NB4 (cell line): ENCODE results near the gene ABCC8.
"Not testable (repeated sequence)": the region's sequence is repeated elsewhere in the genome, so short reads cannot be mapped to it uniquely, and the experiment has no call there.

ENCODE experiments used
- DNase-seq: peaks from one replicate; pipeline ENCODE4 v3.0.0; 2010; ENCODE audit warnings: low read depth
- H3K4me3 ChIP-seq: one replicate; pipeline ENCODE4 v1.5.1; 2011; ENCODE audit warnings: mild to moderate bottlenecking, low read depth, low read length, moderate library complexity
- MYC ChIP-seq: IDR thresholded peaks from 2 replicates; pipeline ENCODE4 v1.6.1; 2011; ENCODE audit warnings: low read depth, low read length
- POLR2A ChIP-seq: IDR thresholded peaks from 2 replicates; pipeline ENCODE4 v1.6.1; 2011; ENCODE audit warnings: mild to moderate bottlenecking; ENCODE audit not compliant: insufficient read length; ENCODE audit errors: extremely low read depth
- TF ChIP-seq, protein P1 (sequence below): IDR thresholded peaks from one replicate; pipeline ENCODE4 v1.5.1; 2012; ENCODE audit warnings: low read depth, low read length
- TF ChIP-seq, protein P2 (sequence below): IDR thresholded peaks from 2 replicates; pipeline ENCODE4 v1.6.1; 2011; ENCODE audit warnings: low read depth, low read length

Gene ABCC8

DNA sequence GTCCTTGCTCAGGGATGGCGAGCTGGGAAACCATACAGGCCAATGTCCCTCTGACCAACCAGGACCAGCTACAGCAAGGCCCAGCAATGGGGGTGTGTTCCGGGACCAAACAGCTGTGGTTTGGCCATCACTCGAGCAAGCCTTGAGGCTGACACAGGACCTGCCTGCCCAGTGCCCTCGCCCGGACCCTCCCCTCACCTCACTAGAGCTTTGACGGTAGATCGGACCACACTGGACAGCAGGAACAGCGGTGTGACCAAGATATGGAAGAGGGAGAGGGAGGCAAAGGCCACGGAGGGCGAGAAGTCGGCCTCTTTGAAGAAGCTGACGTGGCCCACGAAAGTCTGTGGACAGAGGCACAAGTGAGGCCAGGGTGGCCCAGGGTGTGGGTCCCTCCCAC, 46.0 kb downstream of the ABCC8 start:
- DNase-seq, result no peak
- TF ChIP-seq, protein P1, sequence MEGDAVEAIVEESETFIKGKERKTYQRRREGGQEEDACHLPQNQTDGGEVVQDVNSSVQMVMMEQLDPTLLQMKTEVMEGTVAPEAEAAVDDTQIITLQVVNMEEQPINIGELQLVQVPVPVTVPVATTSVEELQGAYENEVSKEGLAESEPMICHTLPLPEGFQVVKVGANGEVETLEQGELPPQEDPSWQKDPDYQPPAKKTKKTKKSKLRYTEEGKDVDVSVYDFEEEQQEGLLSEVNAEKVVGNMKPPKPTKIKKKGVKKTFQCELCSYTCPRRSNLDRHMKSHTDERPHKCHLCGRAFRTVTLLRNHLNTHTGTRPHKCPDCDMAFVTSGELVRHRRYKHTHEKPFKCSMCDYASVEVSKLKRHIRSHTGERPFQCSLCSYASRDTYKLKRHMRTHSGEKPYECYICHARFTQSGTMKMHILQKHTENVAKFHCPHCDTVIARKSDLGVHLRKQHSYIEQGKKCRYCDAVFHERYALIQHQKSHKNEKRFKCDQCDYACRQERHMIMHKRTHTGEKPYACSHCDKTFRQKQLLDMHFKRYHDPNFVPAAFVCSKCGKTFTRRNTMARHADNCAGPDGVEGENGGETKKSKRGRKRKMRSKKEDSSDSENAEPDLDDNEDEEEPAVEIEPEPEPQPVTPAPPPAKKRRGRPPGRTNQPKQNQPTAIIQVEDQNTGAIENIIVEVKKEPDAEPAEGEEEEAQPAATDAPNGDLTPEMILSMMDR, result no peak
- TF ChIP-seq, protein P2, sequence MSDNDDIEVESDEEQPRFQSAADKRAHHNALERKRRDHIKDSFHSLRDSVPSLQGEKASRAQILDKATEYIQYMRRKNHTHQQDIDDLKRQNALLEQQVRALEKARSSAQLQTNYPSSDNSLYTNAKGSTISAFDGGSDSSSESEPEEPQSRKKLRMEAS, result no peak
- TF ChIP-seq MYC (no peak), POLR2A (no peak)
- no peak overlapping the region for H3K4me3 ChIP-seq

DNA sequence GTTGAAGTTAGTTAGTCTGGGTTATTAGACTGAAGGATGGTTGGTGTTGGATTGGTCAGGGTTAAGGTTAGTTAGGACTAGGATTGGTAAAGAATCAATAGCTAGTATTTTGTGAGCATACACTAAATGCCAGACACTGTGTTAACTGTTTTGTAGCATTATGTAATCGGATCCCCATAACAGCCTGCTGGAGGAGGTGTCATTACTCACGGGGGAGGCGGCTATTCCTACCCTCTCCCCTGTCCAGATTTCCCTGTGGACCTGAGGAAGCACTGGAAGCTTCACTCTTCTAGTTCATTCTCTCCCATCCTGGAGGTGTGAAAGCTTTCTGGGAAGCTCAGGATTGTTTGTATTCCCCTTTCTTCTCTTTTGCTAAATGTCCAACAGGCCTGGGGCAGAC, 47.7 kb downstream of the ABCC8 start:
- no peak for DNase-seq
- no peak overlapping the region for H3K4me3 ChIP-seq
- TF ChIP-seq MYC (no peak), POLR2A (no peak)
- TF ChIP-seq, protein P2, result no peak
- TF ChIP-seq, protein P1, result no peak

DNA sequence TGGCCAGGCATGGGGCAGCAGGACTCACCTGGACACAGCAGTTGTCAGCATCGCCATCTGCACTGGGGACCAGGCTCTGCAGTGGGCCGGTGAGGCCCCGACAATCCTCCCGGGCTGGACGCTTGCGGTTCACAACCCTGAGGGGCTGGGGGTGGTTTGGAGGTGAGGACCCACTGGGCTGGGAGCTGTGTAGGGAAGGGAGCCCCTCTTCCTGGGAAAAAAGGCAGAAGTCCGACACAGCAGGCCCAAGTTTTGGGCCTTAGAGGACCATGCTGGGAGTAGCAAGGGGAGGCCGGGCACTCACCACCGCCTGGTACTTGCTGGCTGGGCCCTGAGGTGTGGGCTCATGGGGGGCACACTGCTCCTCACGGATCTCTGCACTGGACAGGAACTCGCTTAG, 48.4 kb downstream of the ABCC8 start:
- H3K4me3 ChIP-seq, result no peak overlapping the region
- no peak for TF ChIP-seq POLR2A
- TF ChIP-seq, protein P2, result no peak
- TF ChIP-seq, protein P1, result no peak
- TF ChIP-seq MYC, result no peak

DNA sequence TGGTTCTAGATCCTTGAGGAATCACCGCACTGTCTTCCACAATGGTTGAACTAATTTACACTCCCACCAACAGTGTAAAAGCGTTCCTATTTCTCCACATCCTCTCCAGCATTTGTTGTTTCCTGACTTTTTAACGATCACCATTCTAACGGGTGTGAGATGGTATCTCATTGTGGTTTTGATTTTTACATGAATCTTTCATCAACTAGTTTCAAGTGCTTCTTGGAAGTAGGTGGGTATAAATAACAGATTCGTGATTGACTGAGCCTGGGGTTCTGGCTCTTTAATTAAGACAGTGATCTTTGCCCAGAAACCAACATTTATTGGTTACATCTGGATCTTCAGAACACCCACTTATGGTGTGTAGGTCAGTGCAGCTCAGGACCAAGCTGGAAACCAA, 50.4 kb downstream of the ABCC8 start:
- H3K4me3 ChIP-seq, result not testable (repeated sequence)
- peak; percentile 51 for DNase-seq

More for the DNA sequence above, 48.4 kb downstream of the ABCC8 start:
- no peak for DNase-seq

DNA sequence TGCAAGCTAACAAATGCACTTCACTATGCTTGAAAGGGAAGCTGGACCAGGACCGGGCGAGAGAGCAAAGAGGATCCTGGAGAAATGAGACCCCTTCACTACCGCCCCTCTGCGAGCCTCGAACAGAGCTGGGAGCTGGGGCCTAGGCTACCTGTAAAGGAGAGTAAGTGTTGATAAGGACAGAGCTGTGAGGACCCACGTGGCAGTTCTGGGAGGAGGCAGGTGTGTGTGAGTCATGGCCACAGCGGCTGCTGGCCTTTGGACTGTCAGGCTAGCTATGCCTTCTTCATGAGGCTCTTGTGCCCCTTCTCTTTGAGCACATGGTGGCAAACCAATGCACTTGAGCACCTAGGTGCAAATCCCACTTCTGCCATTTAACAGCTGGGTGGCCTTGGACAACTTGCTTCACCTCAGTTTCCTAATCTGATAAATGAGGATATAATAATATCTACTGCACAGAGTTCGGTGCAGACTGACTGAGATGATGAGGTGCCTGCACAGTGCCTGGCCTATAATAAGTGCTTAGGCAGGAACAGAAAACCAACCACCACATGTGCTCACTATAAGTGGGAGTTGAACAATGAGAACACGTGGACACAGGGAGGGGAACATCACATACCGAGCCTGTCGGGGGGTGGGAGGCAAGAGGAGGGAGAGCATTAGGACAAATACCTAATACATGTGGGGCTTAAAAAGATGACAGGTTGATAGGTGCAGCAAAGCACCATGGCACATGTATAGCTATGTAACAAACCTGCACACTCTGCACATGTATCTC, 52.9 kb downstream of the ABCC8 start:
- no peak overlapping the region for H3K4me3 ChIP-seq
- TF ChIP-seq, protein P2, result peak; percentile 49; the same call in 1 of the 2 replicates
- TF ChIP-seq MYC, result no peak
- DNase-seq, result no peak

DNA sequence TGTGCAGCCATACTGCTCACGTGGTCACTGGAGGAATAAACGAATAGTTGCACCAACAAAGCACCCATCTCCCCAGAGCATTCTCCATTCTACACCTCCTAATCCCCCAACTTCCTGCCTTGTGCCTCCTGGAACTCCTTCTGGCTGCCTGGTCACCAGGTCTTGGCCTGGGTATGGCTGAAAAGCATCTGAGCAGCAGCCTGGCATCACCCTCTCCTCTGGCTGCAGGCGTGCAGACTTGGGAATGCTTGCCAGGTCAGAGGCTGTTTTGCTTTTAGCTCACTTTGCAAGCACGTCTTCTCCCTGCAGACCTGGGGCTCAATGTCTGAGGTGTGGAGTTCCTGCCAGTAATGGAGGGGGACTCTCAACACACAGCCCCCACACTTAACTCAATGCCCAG, 54.9 kb downstream of the ABCC8 start:
- H3K4me3 ChIP-seq, result no peak overlapping the region
- no peak for DNase-seq
- no peak for TF ChIP-seq MYC
- no peak for TF ChIP-seq POLR2A
- TF ChIP-seq, protein P1, result no peak
- TF ChIP-seq, protein P2, result no peak
